Heart left ventricle (tissue), 13 donors: ENCODE results near the gene STIM1.

ENCODE experiments used
- POLR2A ChIP-seq, 2 donors: fragments of 450-650 bp; IDR thresholded peaks; one replicate each; pipeline ENCODE4 v1.6.1; 2017; ENCODE audit warnings: antibody characterized with exemption in 2 of 2, mild to moderate bottlenecking in 2 of 2, moderate library complexity in 2 of 2
- TF ChIP-seq, protein P1 (sequence below), 12 donors: fragments of 200-600 bp; sonication (generic) in 4 of 12; IDR thresholded peaks; one replicate each; pipeline versions ENCODE4 v1.5.0 to v1.8.0; 2018 to 2022; ENCODE audit warnings: antibody characterized with exemption in 12 of 12, mild to moderate bottlenecking in 5 of 12
- donor health status: ischemic (EF 13 %, LVEDD 7.1; RV severe dilation, severe dysfunction).
- donor health status: DM: no; HTN: yes; CAD: no.
- donor health status: DM: no; HTN: no; CAD: no.
- donor health status: ischemic (EF 25% LVEDD 6.9; RV normal size, moderate dysfunction).
- donor health status: ischemic (EF 25% LVEDD 5.7; RV mildly dilated, moderate dysfunction).
- donor health status: ischemic (EF 35%, LVEDD 5.7; RV mildly dilated, moderate dysfunction).
- donor health status: nonischemic (EF 11% LVEDD 7.7; RV severe dilation, severe dysfunction).
- donor health status: DM: yes; HTN: yes; CAD: no.
- donor health status: PGD.
- donor health status: ischemic (EF 29% LVEDD 5.4; RV normal size, mild dysfunction).
- donor health status: nonischemic (EF 23%, LVEDD 6.1; RV moderate dilation, normal function).

DNA sequence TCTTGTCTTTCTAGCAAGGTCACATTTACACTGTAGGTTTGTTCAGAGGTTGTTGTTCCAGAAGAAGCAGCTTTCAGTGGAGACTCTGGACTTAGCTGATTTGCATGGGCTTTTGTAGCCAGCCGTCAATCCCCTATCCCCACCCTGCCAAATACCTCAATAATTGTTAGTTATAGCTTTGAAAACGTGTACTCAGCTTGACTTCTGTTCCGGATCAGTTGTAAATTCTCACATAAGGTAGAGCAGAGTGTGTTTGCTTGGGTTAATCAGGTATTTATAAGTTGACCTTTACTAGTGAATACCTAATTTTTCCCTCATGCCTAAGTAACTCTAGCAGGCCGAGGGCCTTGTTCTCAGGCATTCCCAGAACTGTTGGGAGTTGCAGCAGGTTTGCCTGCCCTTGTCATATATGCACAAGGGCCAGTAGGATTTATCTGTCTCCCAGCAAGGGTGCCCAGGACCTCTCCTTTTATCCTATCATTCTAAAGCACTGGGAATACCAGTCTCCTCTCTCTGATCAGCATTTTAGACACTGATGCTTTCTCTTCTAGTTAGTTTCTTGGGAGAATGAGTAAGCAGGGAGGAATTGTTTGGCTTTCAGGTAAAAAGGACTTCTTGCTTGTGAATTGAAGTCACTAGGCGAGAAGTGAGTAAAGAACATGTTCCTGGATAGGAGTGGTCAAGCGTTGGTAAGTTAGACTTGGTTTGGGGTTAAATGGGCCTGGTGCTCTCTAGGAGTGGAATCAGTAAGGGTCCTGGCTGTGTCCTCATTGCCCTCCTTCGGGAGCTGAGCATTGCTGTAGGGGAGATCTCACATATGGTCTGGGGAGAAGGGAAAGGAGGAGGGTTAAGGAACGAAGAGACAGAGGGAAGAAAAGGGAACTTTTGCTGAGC lies 22.1 kb downstream of the STIM1 start:
- TF ChIP-seq, protein P1, sequence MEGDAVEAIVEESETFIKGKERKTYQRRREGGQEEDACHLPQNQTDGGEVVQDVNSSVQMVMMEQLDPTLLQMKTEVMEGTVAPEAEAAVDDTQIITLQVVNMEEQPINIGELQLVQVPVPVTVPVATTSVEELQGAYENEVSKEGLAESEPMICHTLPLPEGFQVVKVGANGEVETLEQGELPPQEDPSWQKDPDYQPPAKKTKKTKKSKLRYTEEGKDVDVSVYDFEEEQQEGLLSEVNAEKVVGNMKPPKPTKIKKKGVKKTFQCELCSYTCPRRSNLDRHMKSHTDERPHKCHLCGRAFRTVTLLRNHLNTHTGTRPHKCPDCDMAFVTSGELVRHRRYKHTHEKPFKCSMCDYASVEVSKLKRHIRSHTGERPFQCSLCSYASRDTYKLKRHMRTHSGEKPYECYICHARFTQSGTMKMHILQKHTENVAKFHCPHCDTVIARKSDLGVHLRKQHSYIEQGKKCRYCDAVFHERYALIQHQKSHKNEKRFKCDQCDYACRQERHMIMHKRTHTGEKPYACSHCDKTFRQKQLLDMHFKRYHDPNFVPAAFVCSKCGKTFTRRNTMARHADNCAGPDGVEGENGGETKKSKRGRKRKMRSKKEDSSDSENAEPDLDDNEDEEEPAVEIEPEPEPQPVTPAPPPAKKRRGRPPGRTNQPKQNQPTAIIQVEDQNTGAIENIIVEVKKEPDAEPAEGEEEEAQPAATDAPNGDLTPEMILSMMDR (IDR thresholded peaks at IDR 0.05) = no peak
- TF ChIP-seq POLR2A (IDR thresholded peaks at IDR 0.05) = no peak
